CD14-positive monocyte (primary cell): ENCODE results near the gene SERPING1. TPM values are rescaled to one million over a fixed set of nuclear protein-coding genes. Genes with fewer than 3 reads are reported as not detected.

Experiments
- DNase-seq, 3 donors: peaks; one replicate each; pipeline ENCODE4 v3.0.0-alpha.2; 2011 to 2022
- H2AFZ ChIP-seq: 2 replicates; pipeline ENCODE4 v1.6.0; 2012; ENCODE audit warnings: mild to moderate bottlenecking, low read depth, low read length, inconsistent platforms; ENCODE audit not compliant: insufficient read depth, poor library complexity, severe bottlenecking
- H3K27ac ChIP-seq, 2 donors: 1 replicate in 1 of 2; 2 replicates in 1 of 2; pipeline ENCODE4 v1.5.1; 2012 to 2013; ENCODE audit warnings: low read length in 2 of 2, control low read depth in 1 of 2, inconsistent platforms in 1 of 2, low read depth in 1 of 2, mild to moderate bottlenecking in 1 of 2
- H3K27me3 ChIP-seq, 2 donors: one replicate each; pipeline versions ENCODE4 v1.6.0 to v1.6.1; 2011 to 2013; ENCODE audit warnings: low read length in 2 of 2; ENCODE audit not compliant: control insufficient read depth in 2 of 2, insufficient read depth in 2 of 2
- H3K36me3 ChIP-seq, 2 donors: replicated peaks in 1 of 2; 1 replicate in 1 of 2; 2 replicates in 1 of 2; pipeline versions ENCODE4 v1.5.1 to v1.6.1; 2012 to 2013; ENCODE audit warnings: low read length in 2 of 2, control low read depth in 1 of 2, inconsistent platforms in 1 of 2, mild to moderate bottlenecking in 1 of 2; ENCODE audit not compliant: insufficient read depth in 2 of 2, control insufficient read depth in 1 of 2
- H3K4me1 ChIP-seq, 2 donors: 1 replicate in 1 of 2; 2 replicates in 1 of 2; pipeline versions ENCODE4 v1.5.1 to v1.6.1; 2012 to 2013; ENCODE audit warnings: low read length in 2 of 2, control low read depth in 1 of 2, inconsistent platforms in 1 of 2, mild to moderate bottlenecking in 1 of 2, moderate library complexity in 1 of 2; ENCODE audit not compliant: insufficient read depth in 2 of 2, control insufficient read depth in 1 of 2
- H3K4me2 ChIP-seq: replicated peaks from 2 replicates; pipeline ENCODE3; 2012; ENCODE audit warnings: low read length, moderate library complexity, mild to moderate bottlenecking; ENCODE audit not compliant: poor library complexity, severe bottlenecking; ENCODE audit errors: extremely low read depth
- H3K4me3 ChIP-seq, 3 experiments: fragments of 200-600 bp in 1 of 3; sonication (generic) in 1 of 3; replicated peaks in 1 of 3; 1 replicate in 2 of 3; 2 replicates in 1 of 3; pipeline ENCODE4 v1.5.1; 2011 to 2013; ENCODE audit warnings: low read length in 3 of 3, mild to moderate bottlenecking in 3 of 3, control low read depth in 2 of 3, low read depth in 2 of 3, inconsistent platforms in 1 of 3, moderate library complexity in 1 of 3
- H3K79me2 ChIP-seq: 2 replicates; pipeline ENCODE4 v1.6.0; 2012; ENCODE audit warnings: mild to moderate bottlenecking, control low read depth, inconsistent platforms, low read length, moderate library complexity; ENCODE audit not compliant: insufficient read depth
- H3K9ac ChIP-seq: 2 replicates; pipeline ENCODE4 v1.6.0; 2017; ENCODE audit warnings: low read length, mild to moderate bottlenecking; ENCODE audit not compliant: insufficient read depth, poor library complexity, severe bottlenecking
- H3K9me3 ChIP-seq, 2 donors: replicated peaks in 1 of 2; 1 replicate in 1 of 2; 2 replicates in 1 of 2; pipeline versions ENCODE4 v1.5.1 to v1.6.1; 2012 to 2013; ENCODE audit warnings: low read length in 2 of 2, control low read depth in 1 of 2; ENCODE audit not compliant: control insufficient read depth in 1 of 2, insufficient read depth in 1 of 2
- H4K20me1 ChIP-seq: 2 replicates; pipeline ENCODE4 v1.6.0; 2012; ENCODE audit warnings: mild to moderate bottlenecking, low read length, control low read depth, moderate library complexity; ENCODE audit not compliant: insufficient read depth
- H3K27ac Mint-ChIP-seq, 7 donors: one replicate each; pipeline ENCODE4 v1.8.0; 2020; ENCODE audit warnings: mild to moderate bottlenecking in 7 of 7, mixed read lengths in 7 of 7, moderate library complexity in 6 of 7, inconsistent platforms in 2 of 7
- H3K27me3 Mint-ChIP-seq, 3 donors: one replicate each; pipeline ENCODE4 v1.8.0; 2021 to 2022; ENCODE audit warnings: low read depth in 3 of 3, mild to moderate bottlenecking in 3 of 3, mixed read lengths in 3 of 3, moderate library complexity in 3 of 3, inconsistent platforms in 1 of 3
- H3K36me3 Mint-ChIP-seq, 2 donors: one replicate each; pipeline ENCODE4 v1.8.0; 2020; ENCODE audit warnings: mixed read lengths in 2 of 2, inconsistent platforms in 1 of 2, mild to moderate bottlenecking in 1 of 2
- H3K4me1 Mint-ChIP-seq: one replicate; pipeline ENCODE4 v1.8.0; 2020; ENCODE audit warnings: mild to moderate bottlenecking, mixed read lengths
- H3K4me3 Mint-ChIP-seq, 2 donors: one replicate each; pipeline ENCODE4 v1.8.0; 2020; ENCODE audit warnings: mild to moderate bottlenecking in 2 of 2, mixed read lengths in 2 of 2, moderate library complexity in 1 of 2
- H3K9me3 Mint-ChIP-seq, 7 donors: one replicate each; pipeline ENCODE4 v1.8.0; 2020 to 2022; ENCODE audit warnings: mixed read lengths in 7 of 7, mild to moderate bottlenecking in 6 of 7, moderate library complexity in 6 of 7, inconsistent platforms in 2 of 7
- CTCF ChIP-seq: fragments of 200-600 bp; IDR thresholded peaks from one replicate; pipeline ENCODE4 v1.8.0; 2022; ENCODE audit warnings: antibody characterized with exemption, mild to moderate bottlenecking
- WGBS: methylation state at CpG from one replicate; pipeline ENCODE4 v1.1.5; 2013; ENCODE audit warnings: missing lambda C conversion rate; ENCODE audit not compliant: insufficient coverage; 5-methylcytosine and 5-hydroxymethylcytosine counted together
- intact Hi-C, 2 donors: fragments of 100-400 bp; cut with micrococcal nuclease; formaldehyde crosslinking; loops; one replicate each; pipeline versions ENCODE4 v1.15.0 to v1.15.1; 2023
- polyA plus RNA-seq, 3 donors: library from polyadenylated mRNA; depleted of rRNA in 1 of 3; unstranded in 2 of 3; stranded (reverse) in 1 of 3; fragments of 300-500 nt in 2 of 3; fragments of >200 nt in 1 of 3; fragmentation: Illumina TruSeq in 2 of 3; gene quantifications; 1 replicate in 2 of 3; 2 replicates in 1 of 3; pipeline ENCODE4 v1.2.3, GENCODE V29; 2012 to 2021

SERPING1 gene
- polyA plus RNA-seq, 3 donors = 7.3 to 10.8 (median 8.5) TPM

- Histone ChIP-seq H3K9me3 (peaks cover 8 to 9% of the 10 kb centered on the region in 2 donors), H3K36me3 (no peaks in the 10 kb centered on the region), H3K79me2 (no peaks in the 10 kb centered on the region), H3K4me1 (no peaks in the 10 kb centered on the region), H3K27me3 (no peaks in the 10 kb centered on the region), H3K27ac (no peak overlapping the region), H3K9ac (no peak overlapping the region), H3K4me3 (no peak overlapping the region), H3K4me2 (no peak overlapping the region), H4K20me1 (no peaks in the 10 kb centered on the region), H2AFZ (no peak overlapping the region)
- no peak for DNase-seq
- 67% methylated on average over 3 of the region's 3 CpGs for WGBS
- Mint-ChIP-seq H3K27ac (no peak overlapping the region), H3K4me3 (no peak overlapping the region), H3K36me3 (no peaks in the 10 kb centered on the region), H3K4me1 (no peaks in the 10 kb centered on the region), H3K27me3 (peaks cover 0 to 2% (median 0%) of the 10 kb centered on the region in 3 donors), H3K9me3 (peaks cover 7 to 29% (median 14%) of the 10 kb centered on the region in 7 donors)
- TF ChIP-seq CTCF = no peak
- intact Hi-C loops = no loop called here
Observed at GRCh38 chr11:57622263-57622662, 24.8 kb downstream of the SERPING1 start.

GRCh38 chr11:57624864-57625263 lies 27.4 kb downstream of the SERPING1 start:
- intact Hi-C loops = no loop called here
- 83% methylated on average over 1 of the region's 2 CpGs for WGBS
- no peak overlapping the region for H3K27ac Mint-ChIP-seq

More at GRCh38 chr11:57624864-57625263, 27.4 kb downstream of the SERPING1 start:
- no peak overlapping the region for H3K9ac ChIP-seq
- no peak overlapping the region for H3K4me2 ChIP-seq
- Mint-ChIP-seq H3K4me3 (no peak overlapping the region), H3K9me3 (peaks cover 2 to 13% (median 7%) of the 10 kb centered on the region in 7 donors), H3K4me1 (peaks cover 4% of the 10 kb centered on the region), H3K36me3 (no peaks in the 10 kb centered on the region), H3K27me3 (no peaks in the 10 kb centered on the region)
- no peak overlapping the region for H3K4me3 ChIP-seq
- no peaks in the 10 kb centered on the region for H3K4me1 ChIP-seq
- DNase-seq = no peak
- H3K79me2 ChIP-seq = no peaks in the 10 kb centered on the region
- H2AFZ ChIP-seq = no peak overlapping the region
- TF ChIP-seq CTCF = no peak
- no peaks in the 10 kb centered on the region for H3K36me3 ChIP-seq
- H3K27ac ChIP-seq = no peak overlapping the region
- no peaks in the 10 kb centered on the region for H3K27me3 ChIP-seq
- H4K20me1 ChIP-seq = no peaks in the 10 kb centered on the region
- peaks cover 0 to 1% of the 10 kb centered on the region in 2 donors for H3K9me3 ChIP-seq
